NCI-H2196 (cell line): ENCODE results near the gene NSUN3.

Experiments used
- DNase-seq: peaks from one replicate; lab custom pipeline; 2025; ENCODE audit not compliant: unreplicated experiment; lab: John Stamatoyannopoulos, UW

Gene NSUN3

DNA sequence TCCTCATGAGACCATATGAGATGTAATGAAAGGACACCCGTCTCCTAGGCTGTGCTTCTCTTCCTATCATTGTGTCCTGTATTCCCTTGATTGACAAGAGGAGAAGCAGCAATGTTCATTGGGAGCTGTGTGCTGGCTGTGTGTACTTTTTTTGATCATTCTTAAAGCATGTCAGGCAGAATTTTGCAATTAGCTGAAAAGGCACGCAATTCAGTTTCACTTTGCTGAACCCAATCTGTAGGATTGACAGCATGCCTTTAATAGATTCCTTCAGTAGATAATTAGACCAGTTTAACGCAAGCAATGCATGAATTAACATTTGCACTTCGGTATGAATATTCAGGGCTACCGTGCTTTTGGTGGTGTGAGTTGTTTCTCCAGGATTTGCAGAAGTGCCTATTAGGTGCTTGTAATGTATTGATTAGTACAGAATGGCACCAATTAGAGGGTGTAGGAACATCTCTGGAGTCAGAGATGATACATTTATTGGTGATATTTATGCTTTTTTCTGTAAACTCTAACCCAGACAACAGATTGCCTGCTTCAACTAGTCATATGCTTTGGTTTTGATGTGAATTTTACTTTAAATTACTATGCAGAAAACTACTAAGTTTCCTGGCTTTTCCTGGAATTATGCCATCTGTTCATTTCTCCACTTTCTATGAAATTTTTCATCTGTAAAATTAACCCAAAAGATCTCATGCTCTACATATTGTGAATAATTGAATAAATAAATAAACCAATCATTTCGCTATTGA, 114.3 kb downstream of the NSUN3 start:
- no peak for DNase-seq
